Panc1 (cell line): ENCODE measurements around the gene FBXL3. TPM values are rescaled to one million over a fixed set of nuclear protein-coding genes. Genes with fewer than 3 reads are reported as not detected.
A peak's percentile ranks its signal among the peaks of the same experiment; 100 is the strongest.
"Not testable (repeated sequence)": the region's sequence is repeated elsewhere in the genome, so short reads cannot be mapped to it uniquely, and the experiment has no call there.

ENCODE experiments used
- ATAC-seq: fragments of 200-7000 bp; cut with Tn5 transposase; 2 replicates; pipeline ENCODE4 v1.9.1; 2020; ENCODE audit warnings: mild to moderate bottlenecking, moderate library complexity
- BruUV-seq: library from RNA; stranded (reverse); fragments of 400-500 nt; replicated peaks from 2 replicates; lab custom pipeline; 2021; lab: Mats Ljungman, UMichigan
- CTCF ChIA-PET: fragments of 300-600 bp; sonication (Branson Sonifier 250); formaldehyde crosslinking; loops from one replicate; lab custom pipeline; 2022; ENCODE audit warnings: antibody characterized with exemption; lab: Charles Lee
- POLR2A ChIA-PET: fragments of 300-600 bp; sonication (Branson Sonifier 250); formaldehyde crosslinking; loops from one replicate; lab custom pipeline; 2022; ENCODE audit warnings: antibody characterized with exemption; lab: Charles Lee
- DNase-seq: peaks from one replicate; pipeline ENCODE4 v3.0.0-alpha.2; 2010; ENCODE audit warnings: low read depth, low spot score
- H3K27ac ChIP-seq: 2 replicates; pipeline ENCODE4 v1.5.1; 2011; ENCODE audit warnings: mild to moderate bottlenecking, low read length, inconsistent platforms
- H3K27me3 ChIP-seq: fragments of 200-500 bp; sonication (Bioruptor generic); 2 replicates; pipeline ENCODE4 v1.6.0; 2014; ENCODE audit warnings: low read length, inconsistent platforms; ENCODE audit not compliant: control insufficient read depth, insufficient read depth
- H3K36me3 ChIP-seq: fragments of 200-500 bp; sonication (Bioruptor generic); 2 replicates; pipeline ENCODE4 v1.5.1; 2014; ENCODE audit warnings: inconsistent platforms, mild to moderate bottlenecking, low read length, moderate library complexity; ENCODE audit not compliant: control insufficient read depth, insufficient read depth
- H3K4me1 ChIP-seq: 2 replicates; pipeline ENCODE4 v1.5.1; 2011; ENCODE audit warnings: inconsistent platforms, mild to moderate bottlenecking, low read length, moderate library complexity; ENCODE audit not compliant: control insufficient read depth, insufficient read depth
- H3K4me3 ChIP-seq, 2 experiments: 2 replicates each; pipeline ENCODE4 v1.5.1; 2011 to 2012; ENCODE audit warnings: low read depth in 2 of 2, low read length in 2 of 2, mild to moderate bottlenecking in 2 of 2, inconsistent platforms in 1 of 2, moderate library complexity in 1 of 2
- H3K9me3 ChIP-seq: fragments of 200-500 bp; sonication (Bioruptor generic); 2 replicates; pipeline ENCODE4 v1.5.1; 2014; ENCODE audit warnings: low read depth, mild to moderate bottlenecking, inconsistent platforms, low read length, moderate library complexity; ENCODE audit not compliant: control insufficient read depth, insufficient read depth
- POLR2AphosphoS5 ChIP-seq: IDR thresholded peaks from 2 replicates; pipeline ENCODE4 v1.6.1; 2012; ENCODE audit warnings: mild to moderate bottlenecking, low read depth, low read length, moderate library complexity
- SIN3A ChIP-seq: IDR thresholded peaks from 2 replicates; pipeline ENCODE4 v1.6.1; 2012; ENCODE audit warnings: low read depth, mild to moderate bottlenecking, low read length, moderate library complexity, borderline replicate concordance; ENCODE audit not compliant: insufficient read depth
- TCF7L2 ChIP-seq: IDR thresholded peaks from 2 replicates; pipeline ENCODE4 v1.6.1; 2011; ENCODE audit warnings: mild to moderate bottlenecking, low read depth, low read length, inconsistent platforms
- in situ Hi-C: cut with HindIII; loops from 2 replicates; pipeline ENCODE4 v1.10.0; 2016; ENCODE audit warnings: low sequenced_read_pairs, low pct_unique_long_range_greater_than_20kb
- intact Hi-C: fragments of 100-400 bp; cut with micrococcal nuclease; formaldehyde crosslinking; loops from one replicate; pipeline ENCODE4 v1.10.0; 2022; ENCODE audit not compliant: unreplicated experiment
- total RNA-seq: library from RNA; stranded (reverse); gene quantifications from one replicate; pipeline ENCODE4 v1.2.1, GENCODE V29; 2021; ENCODE audit not compliant: unreplicated experiment
- TF ChIP-seq, protein P1 (sequence below), 2 experiments: IDR thresholded peaks; 2 replicates each; pipeline ENCODE4 v1.6.1; 2011 to 2012; ENCODE audit warnings: low read depth in 2 of 2, control low read depth in 1 of 2, low read length in 1 of 2, mild to moderate bottlenecking in 1 of 2, moderate library complexity in 1 of 2; ENCODE audit not compliant: insufficient read depth in 1 of 2
- TF ChIP-seq, protein P2 (sequence below): fragments of 450-650 bp; IDR thresholded peaks from 2 replicates; pipeline ENCODE4 v1.5.1; 2017; ENCODE audit warnings: mild to moderate bottlenecking

Gene FBXL3
- total RNA-seq, 1 experiment from 2014 or later: 18.5 TPM

DNA sequence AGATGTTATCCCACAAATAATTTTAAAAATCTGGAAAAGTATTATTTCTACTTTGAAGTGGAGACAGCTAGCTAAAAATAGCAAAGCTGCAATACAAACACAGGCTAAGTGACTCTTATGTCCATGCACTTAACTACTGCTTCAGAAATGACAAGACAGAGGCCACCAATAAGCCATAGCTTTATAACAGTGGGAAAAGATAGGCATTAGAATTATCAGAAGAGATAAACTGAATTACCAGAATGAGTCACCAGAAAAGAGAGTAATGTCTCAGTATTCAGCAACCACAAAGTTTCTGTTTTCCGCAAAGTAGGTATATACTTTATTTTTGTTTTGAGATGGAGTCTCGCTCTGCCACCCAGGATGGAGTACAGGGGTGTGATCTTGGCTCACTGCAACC is 17.9 kb downstream of the FBXL3 start:
- Histone ChIP-seq H3K4me3 (no peak overlapping the region), H3K27me3 (no peaks in the 10 kb centered on the region), H3K4me1 (no peaks in the 10 kb centered on the region), H3K36me3 (peaks cover 9% of the 10 kb centered on the region), H3K9me3 (no peaks in the 10 kb centered on the region), H3K27ac (no peak overlapping the region)
- no TSS peak for BruUV-seq
- in situ Hi-C loops: no loop called here
- POLR2A ChIA-PET: no interaction called here
- ATAC-seq (no peak), DNase-seq (no peak)
- TF ChIP-seq TCF7L2: no peak
- TF ChIP-seq, protein P1, sequence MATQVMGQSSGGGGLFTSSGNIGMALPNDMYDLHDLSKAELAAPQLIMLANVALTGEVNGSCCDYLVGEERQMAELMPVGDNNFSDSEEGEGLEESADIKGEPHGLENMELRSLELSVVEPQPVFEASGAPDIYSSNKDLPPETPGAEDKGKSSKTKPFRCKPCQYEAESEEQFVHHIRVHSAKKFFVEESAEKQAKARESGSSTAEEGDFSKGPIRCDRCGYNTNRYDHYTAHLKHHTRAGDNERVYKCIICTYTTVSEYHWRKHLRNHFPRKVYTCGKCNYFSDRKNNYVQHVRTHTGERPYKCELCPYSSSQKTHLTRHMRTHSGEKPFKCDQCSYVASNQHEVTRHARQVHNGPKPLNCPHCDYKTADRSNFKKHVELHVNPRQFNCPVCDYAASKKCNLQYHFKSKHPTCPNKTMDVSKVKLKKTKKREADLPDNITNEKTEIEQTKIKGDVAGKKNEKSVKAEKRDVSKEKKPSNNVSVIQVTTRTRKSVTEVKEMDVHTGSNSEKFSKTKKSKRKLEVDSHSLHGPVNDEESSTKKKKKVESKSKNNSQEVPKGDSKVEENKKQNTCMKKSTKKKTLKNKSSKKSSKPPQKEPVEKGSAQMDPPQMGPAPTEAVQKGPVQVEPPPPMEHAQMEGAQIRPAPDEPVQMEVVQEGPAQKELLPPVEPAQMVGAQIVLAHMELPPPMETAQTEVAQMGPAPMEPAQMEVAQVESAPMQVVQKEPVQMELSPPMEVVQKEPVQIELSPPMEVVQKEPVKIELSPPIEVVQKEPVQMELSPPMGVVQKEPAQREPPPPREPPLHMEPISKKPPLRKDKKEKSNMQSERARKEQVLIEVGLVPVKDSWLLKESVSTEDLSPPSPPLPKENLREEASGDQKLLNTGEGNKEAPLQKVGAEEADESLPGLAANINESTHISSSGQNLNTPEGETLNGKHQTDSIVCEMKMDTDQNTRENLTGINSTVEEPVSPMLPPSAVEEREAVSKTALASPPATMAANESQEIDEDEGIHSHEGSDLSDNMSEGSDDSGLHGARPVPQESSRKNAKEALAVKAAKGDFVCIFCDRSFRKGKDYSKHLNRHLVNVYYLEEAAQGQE (IDR thresholded peaks at IDR 0.05; ENCODE audit: insufficient read depth in 1 of 2, low read depth in 2 of 2, low read length in 1 of 2): no peak
- no peak for TF ChIP-seq SIN3A
- TF ChIP-seq, protein P2, sequence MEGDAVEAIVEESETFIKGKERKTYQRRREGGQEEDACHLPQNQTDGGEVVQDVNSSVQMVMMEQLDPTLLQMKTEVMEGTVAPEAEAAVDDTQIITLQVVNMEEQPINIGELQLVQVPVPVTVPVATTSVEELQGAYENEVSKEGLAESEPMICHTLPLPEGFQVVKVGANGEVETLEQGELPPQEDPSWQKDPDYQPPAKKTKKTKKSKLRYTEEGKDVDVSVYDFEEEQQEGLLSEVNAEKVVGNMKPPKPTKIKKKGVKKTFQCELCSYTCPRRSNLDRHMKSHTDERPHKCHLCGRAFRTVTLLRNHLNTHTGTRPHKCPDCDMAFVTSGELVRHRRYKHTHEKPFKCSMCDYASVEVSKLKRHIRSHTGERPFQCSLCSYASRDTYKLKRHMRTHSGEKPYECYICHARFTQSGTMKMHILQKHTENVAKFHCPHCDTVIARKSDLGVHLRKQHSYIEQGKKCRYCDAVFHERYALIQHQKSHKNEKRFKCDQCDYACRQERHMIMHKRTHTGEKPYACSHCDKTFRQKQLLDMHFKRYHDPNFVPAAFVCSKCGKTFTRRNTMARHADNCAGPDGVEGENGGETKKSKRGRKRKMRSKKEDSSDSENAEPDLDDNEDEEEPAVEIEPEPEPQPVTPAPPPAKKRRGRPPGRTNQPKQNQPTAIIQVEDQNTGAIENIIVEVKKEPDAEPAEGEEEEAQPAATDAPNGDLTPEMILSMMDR: no peak
- no peak for TF ChIP-seq POLR2AphosphoS5
- intact Hi-C loops: no loop called here
- CTCF ChIA-PET: no interaction called here

DNA sequence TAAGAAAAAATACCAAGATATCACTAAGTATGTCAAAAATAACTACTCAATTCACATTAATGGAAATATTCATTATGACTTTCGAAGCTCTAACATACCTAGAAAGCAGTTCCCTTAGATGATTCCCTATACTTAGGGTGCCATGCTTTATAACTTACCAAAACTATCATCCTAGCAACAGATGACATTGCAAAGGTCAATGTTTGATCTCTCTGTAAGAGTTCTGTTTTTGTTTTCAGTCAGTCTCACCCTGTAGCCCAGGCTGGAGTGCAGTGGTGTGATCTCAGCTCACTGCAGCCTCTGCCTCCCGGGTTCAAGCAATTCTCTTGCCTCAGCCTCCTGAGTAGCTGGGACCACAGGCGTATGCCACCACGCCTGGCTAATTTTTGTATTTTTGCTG is 18.6 kb downstream of the FBXL3 start:
- CTCF ChIA-PET, DNase-seq, H3K4me3 ChIP-seq, POLR2A ChIA-PET, H3K36me3 ChIP-seq, H3K27ac ChIP-seq, in situ Hi-C loops, ATAC-seq, H3K4me1 ChIP-seq, H3K9me3 ChIP-seq, BruUV-seq, intact Hi-C loops, H3K27me3 ChIP-seq: not testable (repeated sequence)

DNA sequence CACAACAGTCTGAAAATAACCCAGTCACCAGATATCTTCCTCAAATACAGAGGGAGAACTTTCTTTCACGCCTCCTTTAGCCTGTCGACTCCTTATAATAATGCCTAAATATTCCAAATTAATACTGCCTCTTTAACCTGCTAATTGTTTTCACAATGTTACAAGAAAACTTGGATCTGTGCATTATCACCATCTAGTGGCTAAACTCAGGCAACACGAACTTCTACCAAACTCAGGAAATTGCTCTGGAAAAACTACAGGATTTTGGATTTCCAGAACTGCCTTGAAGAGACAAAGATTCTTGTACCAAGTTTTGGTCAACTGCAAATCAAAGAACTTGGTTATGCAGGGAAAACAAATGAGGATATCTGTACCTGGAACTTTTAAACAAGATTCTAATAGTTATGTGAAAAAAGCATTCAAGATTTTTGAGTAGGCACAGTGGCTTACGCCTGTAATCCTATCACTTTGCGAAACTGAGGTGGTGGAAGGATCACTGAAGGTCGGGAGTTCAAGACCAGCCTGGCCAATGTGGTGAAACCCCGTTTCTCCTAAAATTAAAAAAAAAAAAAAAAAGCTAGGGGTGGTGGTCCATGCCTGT is 24.3 kb downstream of the FBXL3 start:
- Histone ChIP-seq H3K4me1 (no peaks in the 10 kb centered on the region), H3K36me3 (peaks cover 8% of the 10 kb centered on the region; the same call in 1 of the 2 replicates), H3K4me3 (no peak overlapping the region), H3K9me3 (no peaks in the 10 kb centered on the region), H3K27ac (no peak overlapping the region), H3K27me3 (no peaks in the 10 kb centered on the region)
- DNase-seq (no peak), ATAC-seq (no peak)
- intact Hi-C loops: no loop called here
- POLR2A ChIA-PET: no interaction called here
- CTCF ChIA-PET: no interaction called here
- BruUV-seq: no TSS peak
- no peak for TF ChIP-seq TCF7L2
- TF ChIP-seq, protein P2: peak; percentile 68; the same call in 1 of the 2 replicates
- no peak for TF ChIP-seq SIN3A
- in situ Hi-C loops: no loop called here
